Omental fat pad (tissue), 4 donors: ENCODE measurements around the gene CCDC159. TPM values are rescaled to one million over a fixed set of nuclear protein-coding genes. Genes with fewer than 3 reads are reported as not detected.

ENCODE experiments used
- ATAC-seq: fragments of 150-250 bp; one replicate; pipeline ENCODE4 v1.9.1; 2016; ENCODE audit warnings: mild to moderate bottlenecking, moderate library complexity; ENCODE audit not compliant: low FRiP score
- DNase-seq: peaks from one replicate; pipeline ENCODE4 v3.0.0-alpha.2; 2019; ENCODE audit warnings: low spot score
- CTCF ChIP-seq, 3 donors: fragments of 450-650 bp; IDR thresholded peaks; one replicate each; pipeline ENCODE4 v1.5.1; 2016 to 2017; ENCODE audit warnings: antibody characterized with exemption in 3 of 3, mild to moderate bottlenecking in 3 of 3, moderate library complexity in 2 of 3
- total RNA-seq, 4 donors: library from RNA; depleted of rRNA; stranded (reverse); fragments of >200 nt; gene quantifications; one replicate each; pipeline ENCODE4 v1.1.0, GENCODE V29; 2016

The CCDC159 gene
- total RNA-seq, 4 donors from 2014 or later, result 12.0 to 22.4 (median 16.6) TPM

- TF ChIP-seq CTCF (IDR thresholded peaks at IDR 0.05), result no peak
- ATAC-seq, result no peak
- DNase-seq, result no peak
Measured at GRCh38 chr19:11399667-11400066, 53.3 kb downstream of the CCDC159 start.

GRCh38 chr19:11400798-11401197 lies 54.5 kb downstream of the CCDC159 start:
- no peak for DNase-seq
- ATAC-seq, result no peak
- no peak for TF ChIP-seq CTCF (IDR thresholded peaks at IDR 0.05)

GRCh38 chr19:11401808-11402543 lies 55.7 kb downstream of the CCDC159 start:
- DNase-seq (no peak), ATAC-seq (no peak)
- no peak for TF ChIP-seq CTCF (IDR thresholded peaks at IDR 0.05)

Other genes starting within 250 kb of the CCDC159 start
- 1 to 10 TPM; 1.2 to 2.8 (median 1.5) TPM for gene SPC24, start 190.7 kb upstream of the CCDC159 start, total RNA-seq
- gene KANK2, start 149.0 kb upstream of the CCDC159 start, total RNA-seq, result 100 to 1,000 TPM; 177 to 383 (median 325) TPM
- 1 to 10 TPM; 1.2 to 4.7 (median 2.9) TPM for gene ANGPTL8, start 106.9 kb upstream of the CCDC159 start, total RNA-seq
- gene DOCK6, start 84.0 kb upstream of the CCDC159 start, total RNA-seq, result 100 to 1,000 TPM in 1 of 4 donors, 10 to 100 TPM in 3; 17.1 to 109 (median 41.4) TPM
- gene TSPAN16, start 50.4 kb upstream of the CCDC159 start, total RNA-seq, result not detected
- 10 to 100 TPM in 3 of 4 donors, 1 to 10 TPM in 1; 8.6 to 33.3 (median 16.8) TPM for gene RAB3D, start 6.9 kb upstream of the CCDC159 start, total RNA-seq
- 100 to 1,000 TPM; 144 to 252 (median 185) TPM for gene TMEM205, start 251 bp upstream of the CCDC159 start, total RNA-seq
- 10 to 100 TPM in 3 of 4 donors, 1 to 10 TPM in 1; 10.0 to 30.6 (median 13.9) TPM for gene PLPPR2, start 8.9 kb downstream of the CCDC159 start, total RNA-seq
- 1 to 10 TPM in 3 of 4 donors, under 1 TPM in 1; 0.48 to 3.8 (median 1.6) TPM for gene SWSAP1, start 28.1 kb downstream of the CCDC159 start, total RNA-seq
- 10 to 100 TPM in 1 of 4 donors, 1 to 10 TPM in 3; 3.8 to 13.7 (median 6.3) TPM for gene EPOR, start 37.8 kb downstream of the CCDC159 start, total RNA-seq
- gene RGL3, start 72.8 kb downstream of the CCDC159 start, total RNA-seq, result 10 to 100 TPM in 1 of 4 donors, 1 to 10 TPM in 3; 5.9 to 22.9 (median 7.3) TPM
- under 1 TPM in 1 of 4 donors, not detected in 3; 0.46 TPM for gene ODAD3, start 88.6 kb downstream of the CCDC159 start, total RNA-seq
- gene PRKCSH, start 89.1 kb downstream of the CCDC159 start, total RNA-seq, result 100 to 1,000 TPM in 1 of 4 donors, 10 to 100 TPM in 3; 65.6 to 101 (median 87.6) TPM
- gene ELAVL3, start 134.5 kb downstream of the CCDC159 start, total RNA-seq, result not detected
- 1 to 10 TPM; 3.3 to 8.4 (median 5.3) TPM for gene ZNF653, start 159.3 kb downstream of the CCDC159 start, total RNA-seq
- 10 to 100 TPM; 25.0 to 63.1 (median 33.2) TPM for gene ECSIT, start 182.6 kb downstream of the CCDC159 start, total RNA-seq
- gene CNN1, start 192.3 kb downstream of the CCDC159 start, total RNA-seq, result 10 to 100 TPM in 2 of 4 donors, 1 to 10 TPM in 2; 6.4 to 43.8 (median 14.5) TPM
- 10 to 100 TPM; 32.0 to 39.8 (median 33.7) TPM for gene ELOF1, start 212.7 kb downstream of the CCDC159 start, total RNA-seq
- gene ACP5, start 231.1 kb downstream of the CCDC159 start, total RNA-seq, result 100 to 1,000 TPM in 1 of 4 donors, 10 to 100 TPM in 3; 24.4 to 133 (median 36.1) TPM